A549 (cell line): ENCODE results near the gene ADCY2.

Experiments
- CBX2 ChIP-seq: fragments of 200-600 bp; sonication (generic); IDR thresholded peaks from 2 replicates; pipeline ENCODE4 v1.6.1; 2016; ENCODE audit warnings: low read depth, mild to moderate bottlenecking, borderline replicate concordance
- CEBPB ChIP-seq, 2 experiments: fragments of >200 bp in 1 of 2; sonication (Bioruptor Twin) in 1 of 2; formaldehyde crosslinking in 1 of 2; IDR thresholded peaks; 2 replicates each; pipeline ENCODE4 v1.6.1; 2012 to 2016
- EHMT2 ChIP-seq: fragments of 200-600 bp; sonication (generic); IDR thresholded peaks from 2 replicates; pipeline ENCODE4 v1.6.1; 2016; ENCODE audit warnings: antibody characterized with exemption, low read depth, mild to moderate bottlenecking, moderate library complexity
- EP300 ChIP-seq, 2 experiments: fragments of >200 bp; sonication (Bioruptor Twin); formaldehyde crosslinking; IDR thresholded peaks; 2 replicates in 1 of 2; 3 replicates in 1 of 2; pipeline ENCODE4 v1.6.1; 2016 to 2017
- HOXA7 ChIP-seq: fragments of 250-450 bp; sonication (Bioruptor Pico); IDR thresholded peaks from 2 replicates; pipeline ENCODE4 v1.5.0; 2020; ENCODE audit warnings: mild to moderate bottlenecking, moderate library complexity
- POLR2A ChIP-seq: IDR thresholded peaks from 2 replicates; pipeline ENCODE4 v1.6.1; 2012; ENCODE audit warnings: mild to moderate bottlenecking, low read length
- RAD21 ChIP-seq, 2 experiments: fragments of >200 bp in 1 of 2; sonication (Bioruptor Twin) in 1 of 2; formaldehyde crosslinking in 1 of 2; IDR thresholded peaks in 1 of 2; conservative IDR thresholded peaks in 1 of 2; 2 replicates in 1 of 2; 3 replicates in 1 of 2; pipeline ENCODE4 v1.6.1; 2012 to 2018; ENCODE audit warnings: inconsistent platforms in 1 of 2
- RCOR1 ChIP-seq: fragments of 150-350 bp; IDR thresholded peaks from 2 replicates; pipeline ENCODE4 v1.6.1; 2014; ENCODE audit warnings: antibody characterized with exemption, low read length, low read depth
- RNF2 ChIP-seq: fragments of 200-600 bp; sonication (generic); IDR thresholded peaks from 2 replicates; pipeline ENCODE4 v1.6.1; 2016; ENCODE audit warnings: low read depth, mild to moderate bottlenecking, antibody characterized with exemption, moderate library complexity, borderline replicate concordance
- ZC3H11A ChIP-seq: fragments of 450-650 bp; IDR thresholded peaks from 2 replicates; pipeline ENCODE4 v1.6.1; 2014; ENCODE audit warnings: antibody characterized with exemption, mild to moderate bottlenecking
- TF ChIP-seq, protein P1 (sequence below): fragments of >200 bp; sonication (Bioruptor Twin); formaldehyde crosslinking; IDR thresholded peaks from 3 replicates; pipeline ENCODE4 v1.5.1; 2016

GRCh38 chr5:7851240-7851592, 455.3 kb downstream of the ADCY2 start:
- TF ChIP-seq, protein P1, sequence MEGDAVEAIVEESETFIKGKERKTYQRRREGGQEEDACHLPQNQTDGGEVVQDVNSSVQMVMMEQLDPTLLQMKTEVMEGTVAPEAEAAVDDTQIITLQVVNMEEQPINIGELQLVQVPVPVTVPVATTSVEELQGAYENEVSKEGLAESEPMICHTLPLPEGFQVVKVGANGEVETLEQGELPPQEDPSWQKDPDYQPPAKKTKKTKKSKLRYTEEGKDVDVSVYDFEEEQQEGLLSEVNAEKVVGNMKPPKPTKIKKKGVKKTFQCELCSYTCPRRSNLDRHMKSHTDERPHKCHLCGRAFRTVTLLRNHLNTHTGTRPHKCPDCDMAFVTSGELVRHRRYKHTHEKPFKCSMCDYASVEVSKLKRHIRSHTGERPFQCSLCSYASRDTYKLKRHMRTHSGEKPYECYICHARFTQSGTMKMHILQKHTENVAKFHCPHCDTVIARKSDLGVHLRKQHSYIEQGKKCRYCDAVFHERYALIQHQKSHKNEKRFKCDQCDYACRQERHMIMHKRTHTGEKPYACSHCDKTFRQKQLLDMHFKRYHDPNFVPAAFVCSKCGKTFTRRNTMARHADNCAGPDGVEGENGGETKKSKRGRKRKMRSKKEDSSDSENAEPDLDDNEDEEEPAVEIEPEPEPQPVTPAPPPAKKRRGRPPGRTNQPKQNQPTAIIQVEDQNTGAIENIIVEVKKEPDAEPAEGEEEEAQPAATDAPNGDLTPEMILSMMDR: no peak
- TF ChIP-seq RCOR1: no peak
- no peak for TF ChIP-seq POLR2A
- TF ChIP-seq EP300 (IDR thresholded peaks at IDR 0.05): no peak
- TF ChIP-seq HOXA7 (CRISPR knock-in tag): no peak
- no peak for TF ChIP-seq ZC3H11A
- no peak for TF ChIP-seq RNF2
- TF ChIP-seq EHMT2: no peak
- TF ChIP-seq RAD21 (conservative IDR thresholded peaks at IDR 0.05 in 1 of 2, IDR thresholded peaks at IDR 0.05 in 1 of 2): no peak
- no peak for TF ChIP-seq CEBPB (IDR thresholded peaks at IDR 0.05)
- no peak for TF ChIP-seq CBX2
